AG08395 (cell line): ENCODE results near the gene ZNF652.
"Not testable (repeated sequence)": the region's sequence is repeated elsewhere in the genome, so short reads cannot be mapped to it uniquely, and the experiment has no call there.

Experiments used
- DNase-seq: peaks from one replicate; pipeline ENCODE4 v3.0.0; 2012; ENCODE audit warnings: mixed read lengths, low spot score

The ZNF652 gene

GRCh38 chr17:49386373-49386772 lies 24.3 kb upstream of the ZNF652 start:
- no peak for DNase-seq

- no peak for DNase-seq
Observed at GRCh38 chr17:49384951-49385350, 22.9 kb upstream of the ZNF652 start.

- DNase-seq, result no peak
Observed at GRCh38 chr17:49383060-49383459, 21.0 kb upstream of the ZNF652 start.

- no peak for DNase-seq
Observed at GRCh38 chr17:49382556-49382955, 20.5 kb upstream of the ZNF652 start.

GRCh38 chr17:49381793-49382192 lies 19.7 kb upstream of the ZNF652 start:
- DNase-seq, result no peak

GRCh38 chr17:49381033-49381432 lies 19.0 kb upstream of the ZNF652 start:
- DNase-seq, result no peak

GRCh38 chr17:49379926-49380325 lies 17.9 kb upstream of the ZNF652 start:
- no peak for DNase-seq

GRCh38 chr17:49378311-49378710 lies 16.3 kb upstream of the ZNF652 start:
- DNase-seq, result no peak

GRCh38 chr17:49375544-49375943 lies 13.5 kb upstream of the ZNF652 start:
- DNase-seq, result no peak

GRCh38 chr17:49373115-49373514 lies 11.1 kb upstream of the ZNF652 start:
- no peak for DNase-seq

GRCh38 chr17:49372425-49372824 lies 10.4 kb upstream of the ZNF652 start:
- no peak for DNase-seq

GRCh38 chr17:49370971-49371834 lies 9.2 kb upstream of the ZNF652 start:
- no peak for DNase-seq

GRCh38 chr17:49369760-49370159 lies 7.7 kb upstream of the ZNF652 start:
- no peak for DNase-seq

- DNase-seq, result no peak
Observed at GRCh38 chr17:49369089-49369488, 7.0 kb upstream of the ZNF652 start.

GRCh38 chr17:49365667-49366066 lies 3.6 kb upstream of the ZNF652 start:
- peak; percentile 31 for DNase-seq

GRCh38 chr17:49365126-49365525 lies 3.1 kb upstream of the ZNF652 start:
- not testable (repeated sequence) for DNase-seq

GRCh38 chr17:49364119-49364518 lies 2.1 kb upstream of the ZNF652 start:
- no peak for DNase-seq

GRCh38 chr17:49363251-49363650 lies 1.2 kb upstream of the ZNF652 start:
- DNase-seq, result no peak

- no peak for DNase-seq
Observed at GRCh38 chr17:49362723-49363117, 670 bp upstream of the ZNF652 start.

- DNase-seq, result no peak
Observed at GRCh38 chr17:49361129-49361901, 735 bp downstream of the ZNF652 start.

GRCh38 chr17:49360796-49361128 lies 1.3 kb downstream of the ZNF652 start:
- peak; percentile 31 for DNase-seq

GRCh38 chr17:49359990-49360795 lies 1.9 kb downstream of the ZNF652 start:
- no peak for DNase-seq
